Panc1 (cell line): ENCODE measurements around the gene SH3PXD2A. TPM values are rescaled to one million over a fixed set of nuclear protein-coding genes. Genes with fewer than 3 reads are reported as not detected.

Experiments used
- ATAC-seq: fragments of 200-7000 bp; cut with Tn5 transposase; 2 replicates; pipeline ENCODE4 v1.9.1; 2020; ENCODE audit warnings: mild to moderate bottlenecking, moderate library complexity
- BruUV-seq: library from RNA; stranded (reverse); fragments of 400-500 nt; replicated peaks from 2 replicates; lab custom pipeline; 2021; lab: Mats Ljungman, UMichigan
- CTCF ChIA-PET: fragments of 300-600 bp; sonication (Branson Sonifier 250); formaldehyde crosslinking; loops from one replicate; lab custom pipeline; 2022; ENCODE audit warnings: antibody characterized with exemption; lab: Charles Lee
- POLR2A ChIA-PET: fragments of 300-600 bp; sonication (Branson Sonifier 250); formaldehyde crosslinking; loops from one replicate; lab custom pipeline; 2022; ENCODE audit warnings: antibody characterized with exemption; lab: Charles Lee
- DNase-seq: peaks from one replicate; pipeline ENCODE4 v3.0.0-alpha.2; 2010; ENCODE audit warnings: low read depth, low spot score
- H3K27ac ChIP-seq: 2 replicates; pipeline ENCODE4 v1.5.1; 2011; ENCODE audit warnings: mild to moderate bottlenecking, low read length, inconsistent platforms
- H3K27me3 ChIP-seq: fragments of 200-500 bp; sonication (Bioruptor generic); 2 replicates; pipeline ENCODE4 v1.6.0; 2014; ENCODE audit warnings: low read length, inconsistent platforms; ENCODE audit not compliant: control insufficient read depth, insufficient read depth
- H3K36me3 ChIP-seq: fragments of 200-500 bp; sonication (Bioruptor generic); 2 replicates; pipeline ENCODE4 v1.5.1; 2014; ENCODE audit warnings: inconsistent platforms, mild to moderate bottlenecking, low read length, moderate library complexity; ENCODE audit not compliant: control insufficient read depth, insufficient read depth
- H3K4me1 ChIP-seq: 2 replicates; pipeline ENCODE4 v1.5.1; 2011; ENCODE audit warnings: inconsistent platforms, mild to moderate bottlenecking, low read length, moderate library complexity; ENCODE audit not compliant: control insufficient read depth, insufficient read depth
- H3K4me3 ChIP-seq, 2 experiments: 2 replicates each; pipeline ENCODE4 v1.5.1; 2011 to 2012; ENCODE audit warnings: low read depth in 2 of 2, low read length in 2 of 2, mild to moderate bottlenecking in 2 of 2, inconsistent platforms in 1 of 2, moderate library complexity in 1 of 2
- H3K9me3 ChIP-seq: fragments of 200-500 bp; sonication (Bioruptor generic); 2 replicates; pipeline ENCODE4 v1.5.1; 2014; ENCODE audit warnings: low read depth, mild to moderate bottlenecking, inconsistent platforms, low read length, moderate library complexity; ENCODE audit not compliant: control insufficient read depth, insufficient read depth
- CTCF ChIP-seq: fragments of 450-650 bp; IDR thresholded peaks from 2 replicates; pipeline ENCODE4 v1.5.1; 2017; ENCODE audit warnings: mild to moderate bottlenecking
- POLR2AphosphoS5 ChIP-seq: IDR thresholded peaks from 2 replicates; pipeline ENCODE4 v1.6.1; 2012; ENCODE audit warnings: mild to moderate bottlenecking, low read depth, low read length, moderate library complexity
- REST ChIP-seq, 2 experiments: IDR thresholded peaks; 2 replicates each; pipeline ENCODE4 v1.6.1; 2011 to 2012; ENCODE audit warnings: low read depth in 2 of 2, control low read depth in 1 of 2, low read length in 1 of 2, mild to moderate bottlenecking in 1 of 2, moderate library complexity in 1 of 2; ENCODE audit not compliant: insufficient read depth in 1 of 2
- SIN3A ChIP-seq: IDR thresholded peaks from 2 replicates; pipeline ENCODE4 v1.6.1; 2012; ENCODE audit warnings: low read depth, mild to moderate bottlenecking, low read length, moderate library complexity, borderline replicate concordance; ENCODE audit not compliant: insufficient read depth
- TCF7L2 ChIP-seq: IDR thresholded peaks from 2 replicates; pipeline ENCODE4 v1.6.1; 2011; ENCODE audit warnings: mild to moderate bottlenecking, low read depth, low read length, inconsistent platforms
- in situ Hi-C: cut with HindIII; loops from 2 replicates; pipeline ENCODE4 v1.10.0; 2016; ENCODE audit warnings: low sequenced_read_pairs, low pct_unique_long_range_greater_than_20kb
- intact Hi-C: fragments of 100-400 bp; cut with micrococcal nuclease; formaldehyde crosslinking; loops from one replicate; pipeline ENCODE4 v1.10.0; 2022; ENCODE audit not compliant: unreplicated experiment
- total RNA-seq: library from RNA; stranded (reverse); gene quantifications from one replicate; pipeline ENCODE4 v1.2.1, GENCODE V29; 2021; ENCODE audit not compliant: unreplicated experiment

The SH3PXD2A gene
- total RNA-seq, 1 experiment from 2014 or later, result 5.7 TPM

GRCh38 chr10:103829838-103830465 is 25.4 kb downstream of the SH3PXD2A start:
- H3K27me3 ChIP-seq, result no peaks in the 10 kb centered on the region
- TF ChIP-seq TCF7L2 (no peak), POLR2AphosphoS5 (no peak), REST (IDR thresholded peaks at IDR 0.05; ENCODE audit: insufficient read depth in 1 of 2, low read depth in 2 of 2, low read length in 1 of 2) (no peak), SIN3A (no peak), CTCF (no peak)
- ChIA-PET CTCF (no interaction called here), POLR2A (no interaction called here)
- intact Hi-C loops, result no loop called here
- no peak for DNase-seq
- peaks cover 7% of the 10 kb centered on the region; the same call in 1 of the 2 replicates for H3K9me3 ChIP-seq
- H3K27ac ChIP-seq, result no peak overlapping the region
- in situ Hi-C loops, result no loop called here
- H3K4me1 ChIP-seq, result 0 out of 2 replicates have a peak, but pooled peaks cover 4% of the 10 kb centered on the region
- no peaks in the 10 kb centered on the region for H3K36me3 ChIP-seq
- no peak for ATAC-seq
- no TSS peak for BruUV-seq
- no peak overlapping the region for H3K4me3 ChIP-seq

- ChIA-PET POLR2A (no interaction called here), CTCF (no interaction called here)
- Histone ChIP-seq H3K27me3 (no peaks in the 10 kb centered on the region), H3K4me1 (0 out of 2 replicates have a peak, but pooled peaks cover 4% of the 10 kb centered on the region), H3K4me3 (no peak overlapping the region), H3K36me3 (no peaks in the 10 kb centered on the region), H3K9me3 (peaks cover 7% of the 10 kb centered on the region; the same call in 1 of the 2 replicates), H3K27ac (no peak overlapping the region)
- BruUV-seq, result no TSS peak
- no peak for DNase-seq
- ATAC-seq, result no peak
- intact Hi-C loops, result no loop called here
- in situ Hi-C loops, result no loop called here
- TF ChIP-seq CTCF (no peak), TCF7L2 (no peak), REST (IDR thresholded peaks at IDR 0.05; ENCODE audit: insufficient read depth in 1 of 2, low read depth in 2 of 2, low read length in 1 of 2) (no peak), POLR2AphosphoS5 (no peak), SIN3A (no peak)
These were observed 26.1 kb downstream of the SH3PXD2A start for GRCh38 chr10:103829278-103829677.
